RCC 7860 (cell line): Measurements from ENCODE around the gene LRRN4CL.
"Not testable (repeated sequence)": the region's sequence is repeated elsewhere in the genome, so short reads cannot be mapped to it uniquely, and the experiment has no call there.

Source experiments
- DNase-seq: peaks from one replicate; pipeline ENCODE4 v3.0.0-alpha.2; 2015; ENCODE audit warnings: low spot score
- FAIRE-seq: peaks from 2 replicates; lab custom pipeline; 2012; peaks lifted over from hg19 to GRCh38; lab: Jason Lieb, UNC

LRRN4CL gene

GRCh38 chr11:62689421-62690183 lies at the start of gene LRRN4CL:
LRRN4CL (minus strand) TSS chr11:62689530; CDS start chr11:62688508, 1,022 bp downstream.
- no peak for DNase-seq

GRCh38 chr11:62737196-62737595 lies 47.9 kb upstream of the LRRN4CL start:
- FAIRE-seq (no peak), DNase-seq (no peak)

More at GRCh38 chr11:62689421-62690183, at the start of gene LRRN4CL:
- FAIRE-seq: no peak

GRCh38 chr11:62732830-62733229 lies 43.5 kb upstream of the LRRN4CL start:
- no peak for DNase-seq
- FAIRE-seq: no peak

- DNase-seq, FAIRE-seq: not testable (repeated sequence)
Observed at GRCh38 chr11:62730076-62730475, 40.7 kb upstream of the LRRN4CL start.

DNA sequence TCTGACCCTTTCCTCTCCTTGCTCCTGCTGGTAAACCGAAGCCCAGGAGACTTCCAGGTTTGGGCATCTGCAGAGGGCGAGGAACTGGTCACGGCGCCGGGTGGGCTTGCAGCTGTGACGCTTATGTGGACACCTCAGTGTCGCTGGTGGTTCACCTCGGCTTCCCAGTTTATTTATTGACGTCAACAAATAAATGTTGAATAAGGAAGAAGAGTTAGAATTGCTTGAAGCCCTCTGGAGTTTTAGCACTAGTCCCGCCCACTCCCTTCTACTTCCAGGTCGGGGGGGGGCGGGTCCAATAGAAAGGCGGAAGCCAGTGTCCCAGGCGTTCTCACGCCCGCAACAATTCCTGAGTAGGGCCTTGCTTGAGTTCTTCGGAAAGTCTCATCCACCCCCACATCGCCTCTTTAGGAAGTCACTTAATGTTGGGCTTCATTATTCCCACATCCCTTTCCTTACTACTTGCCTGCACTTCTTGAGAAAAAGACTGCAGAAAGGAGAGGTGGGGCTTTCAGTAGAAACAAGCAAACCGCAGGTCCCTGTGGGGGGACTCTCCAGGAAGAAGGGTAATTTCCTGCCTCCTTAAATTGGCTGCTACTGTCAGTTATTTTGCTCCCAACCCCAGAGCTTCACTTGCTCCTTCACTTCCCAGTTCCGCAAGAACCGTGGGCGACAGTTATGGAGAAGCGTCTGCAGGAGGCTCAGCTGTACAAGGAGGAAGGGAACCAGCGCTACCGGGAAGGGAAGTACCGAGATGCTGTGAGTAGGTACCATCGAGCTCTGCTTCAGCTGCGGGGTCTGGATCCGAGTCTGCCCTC lies 39.0 kb upstream of the LRRN4CL start, which contains the start of gene TTC9C:
TTC9C (plus strand) TSS at position 316 of the 818 bp plus-strand sequence; CDS start at position 679, 363 bp downstream.
- DNase-seq: peak; percentile 63
- FAIRE-seq: no peak

GRCh38 chr11:62727872-62728170 lies 38.5 kb upstream of the LRRN4CL start:
- FAIRE-seq: peak; percentile 86
- DNase-seq: peak; percentile 90

DNA sequence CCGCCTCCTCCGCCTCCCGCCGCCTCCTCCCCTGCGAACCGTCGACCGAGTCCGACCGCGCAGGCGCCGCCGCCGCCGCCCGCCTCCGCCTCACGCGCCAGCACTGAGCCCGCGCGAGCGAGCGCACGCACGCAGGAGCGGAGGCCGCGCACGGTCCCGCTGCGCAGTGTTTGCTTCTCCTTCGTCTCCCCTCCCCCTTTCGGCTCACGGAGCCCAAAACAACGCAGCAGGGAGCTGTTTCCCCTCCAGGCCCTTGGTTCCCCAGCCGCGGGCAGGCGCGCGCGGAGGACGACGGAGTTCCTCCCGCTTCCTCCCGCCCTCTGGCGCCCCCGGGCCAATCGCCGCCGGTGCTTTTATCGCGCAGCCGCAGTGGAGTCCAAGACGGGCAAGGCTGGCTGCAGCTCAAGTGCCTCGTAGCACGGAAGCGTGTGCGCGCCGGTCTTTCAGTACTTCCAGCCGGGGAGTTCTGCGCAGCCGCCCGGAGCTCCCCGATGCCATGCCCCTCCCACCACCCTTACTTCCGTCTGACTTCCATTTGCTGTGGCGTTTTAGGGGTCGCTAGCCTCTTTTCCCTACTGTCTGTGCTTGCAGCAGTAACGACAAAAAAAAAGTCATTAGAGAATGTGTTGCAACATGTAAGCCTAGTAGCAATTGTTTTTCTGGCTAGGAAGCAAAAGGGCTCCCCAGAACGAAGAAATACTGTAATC lies 38.0 kb upstream of the LRRN4CL start, which contains the start of gene HNRNPUL2:
HNRNPUL2 (minus strand) TSS at position 293 of the 707 bp plus-strand sequence. CDS start 301 bp downstream, outside the sequence.
- DNase-seq (peak; percentile 98), FAIRE-seq (peak; percentile 67)

DNA sequence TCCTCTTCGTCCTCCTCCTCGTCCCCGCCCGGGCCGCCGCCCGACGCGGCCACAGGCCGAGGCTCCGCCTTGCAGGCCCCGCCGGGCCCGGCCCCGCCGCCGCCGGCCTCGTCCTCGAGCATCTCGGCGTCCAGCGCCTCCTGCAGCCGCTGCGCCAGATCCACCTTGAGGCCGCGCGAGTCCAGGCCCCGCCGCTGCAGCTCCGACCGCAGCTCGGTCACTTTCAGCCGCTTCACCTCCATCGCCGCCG lies 37.5 kb upstream of the LRRN4CL start:
- DNase-seq (no peak), FAIRE-seq (no peak)

- DNase-seq (no peak), FAIRE-seq (no peak)
Observed at GRCh38 chr11:62726156-62726914, 37.0 kb upstream of the LRRN4CL start.

GRCh38 chr11:62725646-62726045 lies 36.3 kb upstream of the LRRN4CL start:
- peak; percentile 9 for DNase-seq
- no peak for FAIRE-seq

DNA sequence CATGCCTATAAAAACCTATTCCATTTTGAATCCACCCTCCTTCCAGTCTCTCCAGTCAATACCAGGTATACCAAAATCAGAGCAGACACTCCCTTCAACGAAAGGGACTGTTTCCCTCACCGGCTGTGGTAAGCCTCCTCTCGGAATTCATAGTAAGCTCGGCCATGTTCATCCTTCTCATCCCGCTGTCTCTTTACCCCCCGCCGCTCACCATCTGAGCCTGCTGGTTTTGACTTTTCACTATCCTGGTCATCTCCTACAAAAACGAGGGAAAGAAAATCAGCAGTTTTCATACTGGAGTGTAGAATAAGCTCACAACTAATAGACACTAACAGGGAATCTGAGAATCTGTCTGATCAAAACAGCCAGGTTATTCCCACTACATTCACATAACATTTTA lies 34.8 kb upstream of the LRRN4CL start:
- FAIRE-seq (no peak), DNase-seq (no peak)

DNA sequence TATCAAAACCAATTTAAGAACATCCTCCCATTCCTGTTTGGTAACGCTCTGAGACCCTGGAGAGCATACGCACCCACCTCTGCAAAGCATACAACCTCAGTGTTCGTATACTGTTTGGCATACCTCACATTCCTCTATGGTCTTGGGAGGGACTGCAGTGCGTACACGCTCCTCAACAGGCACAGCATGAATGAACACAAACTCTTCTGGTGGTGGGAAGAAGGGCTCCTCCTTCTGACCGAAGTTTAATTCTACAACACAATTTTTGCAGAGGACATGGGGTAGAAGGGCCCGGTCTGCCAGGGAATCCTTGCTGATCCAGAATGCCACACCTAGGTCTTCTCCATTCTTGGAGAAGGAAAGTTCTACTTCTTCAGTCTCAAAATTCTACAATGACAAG lies 32.7 kb upstream of the LRRN4CL start:
- DNase-seq (no peak), FAIRE-seq (no peak)

GRCh38 chr11:62719302-62719978 lies 30.1 kb upstream of the LRRN4CL start:
- DNase-seq (no peak), FAIRE-seq (no peak)

DNA sequence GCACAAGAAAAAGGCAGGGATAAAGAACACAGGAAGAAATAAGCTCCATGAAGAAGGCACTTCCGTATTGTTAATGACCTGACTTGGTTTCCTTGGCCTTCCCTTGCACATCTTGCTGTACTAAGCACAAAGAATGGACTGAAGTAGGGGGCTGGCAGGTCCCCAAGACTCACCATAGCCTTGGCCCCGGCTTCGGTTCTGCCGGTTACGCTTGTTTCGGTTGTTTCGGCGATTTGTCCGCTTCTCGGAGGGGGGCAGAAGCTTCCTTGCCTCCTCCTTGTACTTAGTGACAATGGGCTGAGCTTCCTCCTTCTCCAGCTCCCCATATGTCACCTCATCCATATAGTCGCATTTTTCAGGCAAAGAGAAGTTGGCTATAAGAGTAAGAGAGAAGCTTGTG lies 27.5 kb upstream of the LRRN4CL start:
- no peak for DNase-seq
- no peak for FAIRE-seq

DNA sequence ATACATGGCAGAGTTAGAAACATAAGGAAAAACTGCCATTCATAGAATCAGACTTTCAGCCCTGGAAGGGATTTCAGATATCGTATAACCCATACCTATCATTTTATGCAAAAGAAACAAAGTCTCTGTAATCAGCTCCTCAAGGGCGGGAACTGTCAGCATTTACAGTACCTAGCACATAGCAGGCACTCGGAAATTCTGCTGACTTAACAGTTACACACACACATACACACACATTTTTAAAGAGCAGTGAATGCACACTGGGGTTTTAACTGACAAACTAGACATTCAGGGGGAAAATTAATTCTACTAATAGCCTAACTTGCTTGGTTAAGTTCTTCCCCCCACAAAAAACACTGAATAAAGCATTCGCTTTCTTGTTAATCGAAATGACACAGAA lies 26.9 kb upstream of the LRRN4CL start:
- no peak for DNase-seq
- no peak for FAIRE-seq

GRCh38 chr11:62715150-62716130 lies 26.1 kb upstream of the LRRN4CL start:
- FAIRE-seq (no peak), DNase-seq (no peak)

DNA sequence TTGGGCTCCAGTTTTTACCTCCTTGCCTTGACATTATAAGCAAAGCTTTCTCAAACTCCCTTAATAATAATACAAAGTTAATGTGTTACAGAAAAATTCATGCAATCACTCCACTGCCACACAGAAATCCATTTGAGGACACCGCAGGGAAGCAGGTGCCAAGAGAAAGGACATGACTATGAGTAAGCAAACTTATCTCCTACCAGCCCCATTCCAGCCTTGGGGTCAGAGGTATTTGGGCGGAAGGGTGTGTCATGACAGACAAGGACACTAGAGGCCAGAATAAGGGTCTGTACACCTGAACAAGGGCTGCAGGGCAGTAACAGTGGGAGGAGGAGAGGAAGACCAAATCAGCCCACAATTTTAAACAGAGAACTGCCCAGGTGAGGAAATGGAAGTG lies 24.0 kb upstream of the LRRN4CL start:
- peak; percentile 10 for DNase-seq
- no peak for FAIRE-seq

- FAIRE-seq (no peak), DNase-seq (no peak)
Observed at GRCh38 chr11:62712861-62713260, 23.5 kb upstream of the LRRN4CL start.

- DNase-seq (no peak), FAIRE-seq (no peak)
Observed at GRCh38 chr11:62712276-62712812, 23.0 kb upstream of the LRRN4CL start.
